LoVo (cell line): ENCODE results near the gene PPP1R14D.

Source experiments
- DNase-seq: peaks from one replicate; pipeline ENCODE4 v3.0.0-alpha.2; 2016; ENCODE audit warnings: low spot score

PPP1R14D gene

DNA sequence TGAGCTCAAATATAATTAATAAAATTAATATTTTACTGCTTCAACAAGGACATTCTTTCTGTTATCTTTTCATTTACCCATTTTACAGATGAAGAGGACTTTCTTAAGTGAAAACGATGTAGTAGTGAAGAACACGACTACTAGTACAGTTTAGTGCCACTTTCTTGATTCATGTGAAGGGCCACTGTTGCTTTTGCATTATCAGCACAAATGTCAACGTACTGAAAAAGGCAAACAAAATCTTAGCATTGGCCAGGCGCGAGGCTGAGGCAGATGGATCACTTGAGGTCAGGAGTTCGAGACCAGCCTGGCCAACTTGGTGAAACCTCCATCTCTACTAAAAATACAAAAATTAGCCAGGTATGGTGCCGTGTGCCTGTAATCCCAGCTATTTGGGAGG is 9.5 kb downstream of the PPP1R14D start:
- no peak for DNase-seq

DNA sequence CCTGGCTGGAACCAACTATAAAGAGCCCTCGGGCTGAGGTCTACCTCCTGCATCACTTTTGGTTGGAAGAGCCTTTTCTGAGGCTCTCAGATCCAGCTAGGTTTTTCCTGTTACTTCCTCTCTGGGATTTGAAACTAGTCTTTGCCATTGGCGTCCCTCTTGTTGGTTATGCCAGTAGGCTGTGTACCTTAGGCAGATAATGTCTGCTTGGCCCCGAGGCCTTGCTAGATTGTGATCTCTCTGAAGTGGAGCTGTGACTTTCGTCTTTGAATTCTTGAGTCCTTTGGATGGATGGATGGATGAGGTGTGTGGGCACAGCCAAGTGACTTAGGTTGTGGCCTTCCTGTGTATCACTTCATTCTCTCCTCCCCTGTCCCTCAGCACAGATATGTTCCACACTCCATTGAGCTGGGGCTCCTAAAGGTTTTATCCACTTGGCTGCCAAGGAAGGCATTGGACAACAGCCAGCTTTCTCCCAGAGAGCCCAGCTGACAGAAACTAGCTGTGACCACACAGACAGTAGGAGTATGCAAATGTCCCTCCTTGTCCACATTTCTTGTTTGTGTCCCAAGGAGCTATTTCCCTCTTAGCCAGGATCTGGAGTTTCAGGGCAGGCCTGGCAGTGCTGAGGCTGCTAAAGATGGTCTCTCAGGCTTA is 13.3 kb downstream of the PPP1R14D start:
- DNase-seq, result no peak

DNA sequence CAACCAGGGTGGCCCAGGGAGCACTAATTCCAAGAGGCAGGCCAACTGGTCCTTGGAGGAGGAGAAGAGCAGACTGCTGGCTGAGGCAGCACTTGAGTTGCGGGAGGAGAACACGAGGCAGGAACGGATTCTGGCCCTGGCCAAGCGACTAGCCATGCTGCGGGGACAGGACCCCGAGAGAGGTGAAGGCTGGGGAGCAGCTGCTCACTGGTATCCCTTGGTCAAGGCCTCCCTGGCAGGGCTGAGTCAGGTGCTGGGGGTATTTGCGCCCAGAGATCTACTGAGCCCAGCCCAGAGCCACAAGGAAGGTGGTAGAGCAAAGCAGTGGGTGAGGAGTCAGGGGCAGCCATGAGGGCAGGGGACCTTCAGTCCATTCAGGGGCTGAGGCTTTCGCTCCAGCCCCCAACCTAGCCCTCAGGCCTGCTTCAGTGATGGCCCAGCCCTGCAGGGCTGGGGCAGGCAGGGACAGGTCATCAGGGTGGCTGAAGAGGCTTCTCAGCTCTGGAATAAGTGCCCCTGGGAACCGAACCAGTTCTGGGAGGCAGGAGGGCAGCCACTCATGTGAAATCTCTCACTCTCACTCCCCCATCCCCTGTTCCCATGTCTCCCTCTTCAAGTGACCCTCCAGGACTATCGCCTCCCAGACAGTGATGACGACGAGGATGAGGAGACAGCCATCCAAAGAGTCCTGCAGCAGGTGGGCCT is 15.6 kb downstream of the PPP1R14D start:
- no peak for DNase-seq

DNA sequence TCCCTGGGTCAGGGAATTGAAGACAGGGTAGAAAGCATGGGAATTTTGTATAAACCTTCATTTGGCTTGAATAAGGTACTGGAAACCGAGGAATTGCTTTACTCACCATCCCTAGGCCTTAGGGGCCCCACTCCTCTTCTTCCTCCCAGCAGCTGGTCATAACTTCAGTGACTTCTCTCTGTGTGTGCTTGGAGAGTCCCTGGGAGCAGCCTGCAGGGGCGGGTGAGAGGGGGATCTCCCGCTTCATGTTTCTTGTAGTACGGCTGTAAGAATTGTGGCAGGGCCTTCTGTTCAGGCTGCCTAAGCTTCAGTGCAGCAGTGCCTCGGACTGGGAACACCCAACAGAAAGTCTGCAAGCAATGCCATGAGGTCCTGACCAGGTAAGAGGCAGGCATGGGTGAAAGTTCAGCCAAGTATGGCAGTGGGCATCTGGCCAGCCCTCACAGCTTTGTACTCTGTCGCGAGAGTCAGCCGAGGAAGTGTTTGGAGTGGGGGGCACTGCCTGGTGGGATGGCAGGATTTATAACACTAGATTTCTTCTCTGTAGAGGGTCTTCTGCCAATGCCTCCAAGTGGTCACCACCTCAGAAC is 19.6 kb downstream of the PPP1R14D start:
- DNase-seq, result no peak

DNA sequence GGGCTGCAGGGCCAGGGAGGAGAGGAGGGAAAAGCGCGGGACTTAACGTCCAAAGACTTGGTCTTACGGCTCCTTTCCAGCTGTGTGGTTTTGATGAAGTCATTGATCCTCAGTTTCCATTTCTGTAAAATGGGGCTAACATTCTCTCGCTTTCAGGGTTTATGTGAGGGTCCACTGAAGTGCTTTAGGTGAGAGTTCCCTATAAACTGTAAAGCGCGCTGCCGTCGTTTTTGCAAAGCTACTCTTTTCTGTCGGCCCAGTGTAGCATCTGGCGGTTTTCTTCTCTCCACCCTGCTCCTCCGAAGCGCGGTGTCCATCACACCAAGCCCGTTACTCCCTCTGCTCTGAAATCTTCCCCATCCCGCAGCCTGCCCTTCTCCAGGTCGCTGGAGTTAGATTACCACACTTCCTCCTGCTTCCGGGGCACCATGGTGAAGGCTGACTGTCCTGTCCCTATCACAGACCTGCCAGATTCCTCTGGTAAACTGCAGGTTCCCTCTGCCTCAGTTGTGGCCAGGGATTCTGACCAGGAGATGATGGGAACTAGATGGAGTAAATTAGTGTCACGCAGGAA is 20.5 kb downstream of the PPP1R14D start:
- DNase-seq, result no peak

DNA sequence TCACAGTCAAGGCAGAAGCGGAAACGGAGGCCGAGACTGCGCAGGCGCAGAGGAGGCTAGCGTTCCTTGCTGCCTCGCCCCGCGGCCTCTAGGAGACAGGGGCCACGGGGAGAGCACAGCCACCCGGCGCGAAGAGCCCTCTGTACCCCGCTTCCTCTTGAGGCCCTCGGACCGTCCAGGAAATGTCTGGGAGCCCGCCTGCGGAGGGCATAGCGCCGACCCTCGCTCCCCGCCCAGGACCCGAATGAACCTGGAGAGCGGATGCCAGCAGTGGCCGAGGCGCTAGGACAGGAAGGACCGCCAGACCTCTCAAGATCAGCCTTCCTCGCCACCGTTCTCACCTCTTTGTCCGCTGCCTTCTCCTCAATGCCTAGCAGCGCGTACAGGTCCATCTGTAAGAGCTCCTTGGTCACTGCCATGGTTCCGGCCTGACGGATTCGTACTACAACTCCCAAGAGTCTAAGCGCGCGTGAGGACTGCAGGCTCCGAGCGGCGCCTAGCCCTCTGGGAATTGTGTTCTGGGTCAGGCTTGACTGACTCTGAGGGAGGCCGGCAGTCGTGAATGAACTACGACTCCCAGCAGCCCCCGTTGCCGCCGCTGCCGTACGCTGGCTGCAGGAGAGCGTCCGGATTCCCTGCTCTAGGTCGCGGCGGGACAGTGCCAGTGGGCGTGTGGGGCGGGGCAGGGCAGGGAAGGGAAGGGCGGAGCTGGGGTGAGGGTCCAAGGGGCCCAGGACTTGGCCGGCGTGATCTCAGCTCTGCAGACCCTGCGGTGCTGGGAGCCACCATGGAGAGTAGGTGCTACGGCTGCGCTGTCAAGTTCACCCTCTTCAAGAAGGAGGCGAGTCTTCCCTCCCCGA is 21.2 kb downstream of the PPP1R14D start, which contains the start of the genes DNAJC17 and ZFYVE19:
DNAJC17 (minus strand) TSS at position 446 of the 860 bp plus-strand sequence; CDS start at position 419, 27 bp downstream.
ZFYVE19 (plus strand) TSS at position 62 of the 860 bp plus-strand sequence; CDS start at position 563, 501 bp downstream.
- DNase-seq, result peak; percentile 99

DNA sequence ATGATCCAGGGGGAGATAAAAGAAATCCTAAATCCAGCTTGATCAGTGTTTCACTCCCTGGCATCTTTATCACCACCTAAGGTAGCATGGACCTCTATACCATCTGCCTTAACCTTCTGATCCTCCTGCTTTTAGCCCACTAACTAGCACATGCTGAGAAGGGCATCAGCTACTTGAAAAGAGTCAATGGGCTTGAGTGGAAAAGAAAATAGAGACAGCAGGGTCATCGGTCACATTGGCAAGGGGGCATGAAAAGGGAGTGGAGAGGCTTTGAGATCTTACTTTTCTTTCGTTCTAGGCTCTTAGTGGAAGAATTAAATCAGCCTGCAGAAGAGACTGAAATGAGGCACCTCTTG is 21.9 kb downstream of the PPP1R14D start:
- DNase-seq, result no peak

DNA sequence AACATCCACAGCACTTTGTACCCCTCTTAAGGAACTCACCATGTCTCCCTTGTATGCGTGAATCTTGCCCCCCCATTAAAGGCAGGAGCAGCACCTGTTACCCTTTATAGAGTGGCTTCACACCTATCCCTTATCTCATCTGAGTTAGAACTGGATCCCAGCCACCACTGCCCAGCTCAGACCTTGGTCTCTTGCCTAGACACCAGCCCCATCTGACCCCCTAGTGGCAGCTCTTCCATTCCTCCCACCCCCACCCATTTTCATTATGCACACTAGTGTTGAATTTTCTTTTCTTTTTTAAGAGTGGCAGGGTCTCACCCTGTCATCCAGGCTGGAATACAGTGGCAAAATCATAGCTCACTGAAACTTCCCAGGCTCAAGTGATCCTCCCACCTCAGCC is 24.8 kb downstream of the PPP1R14D start:
- no peak for DNase-seq

DNA sequence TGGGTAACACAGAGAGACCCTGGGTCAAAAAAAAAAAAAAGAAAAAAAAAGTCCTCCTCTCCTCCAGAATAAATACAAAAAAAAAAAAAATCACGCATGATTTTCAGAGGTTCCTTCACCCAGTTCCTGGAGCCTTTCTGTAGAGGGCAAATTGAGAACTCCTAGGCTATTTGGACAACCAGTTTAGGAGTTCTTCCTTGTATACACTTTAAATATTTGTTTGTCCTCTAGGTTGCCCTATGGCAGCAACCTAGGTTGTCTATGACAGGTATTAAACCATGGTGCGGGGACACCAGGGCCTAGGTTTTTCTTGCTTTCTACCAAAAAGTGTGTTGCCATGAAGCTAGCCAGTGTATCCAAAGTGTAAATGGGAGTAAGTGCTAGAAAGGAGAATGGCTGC is 25.4 kb downstream of the PPP1R14D start:
- no peak for DNase-seq

DNA sequence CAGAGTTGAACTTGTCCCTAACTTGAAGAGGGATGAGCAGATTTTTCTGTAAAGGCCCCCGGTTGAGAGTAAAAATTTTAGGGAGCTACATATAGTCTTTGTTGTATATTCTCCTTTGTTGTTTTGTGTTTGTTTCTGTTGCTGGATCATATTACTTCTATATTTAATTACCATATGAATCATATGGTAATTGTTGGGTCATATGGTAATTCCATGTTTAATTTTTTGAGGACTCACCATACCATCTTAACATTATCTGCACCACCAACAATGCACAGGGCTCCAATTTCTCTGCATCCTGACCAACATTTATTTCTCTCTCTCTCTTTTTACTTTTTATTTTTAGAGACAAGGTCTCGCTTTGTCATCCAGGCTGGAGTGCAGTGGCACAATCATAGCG is 29.0 kb downstream of the PPP1R14D start:
- no peak for DNase-seq

DNA sequence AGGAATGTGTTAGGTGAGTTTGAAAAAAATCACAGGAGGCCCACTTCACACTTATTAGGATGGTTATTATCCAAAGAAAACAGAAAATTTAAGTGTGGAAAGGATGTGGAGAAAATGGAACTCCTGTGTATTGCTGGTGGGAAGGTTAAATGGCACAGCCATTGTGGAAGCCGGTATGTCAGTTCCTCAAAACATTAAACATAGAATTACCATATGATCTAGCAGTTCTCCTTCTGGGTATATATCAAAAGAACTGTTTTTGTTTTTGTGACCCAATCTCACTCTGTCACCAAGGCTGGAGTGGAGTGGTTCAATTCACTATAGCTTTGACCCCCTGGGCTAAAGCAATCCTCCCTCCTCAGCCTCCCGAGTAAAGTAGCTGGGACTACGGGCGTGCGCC is 32.0 kb downstream of the PPP1R14D start:
- DNase-seq, result no peak

DNA sequence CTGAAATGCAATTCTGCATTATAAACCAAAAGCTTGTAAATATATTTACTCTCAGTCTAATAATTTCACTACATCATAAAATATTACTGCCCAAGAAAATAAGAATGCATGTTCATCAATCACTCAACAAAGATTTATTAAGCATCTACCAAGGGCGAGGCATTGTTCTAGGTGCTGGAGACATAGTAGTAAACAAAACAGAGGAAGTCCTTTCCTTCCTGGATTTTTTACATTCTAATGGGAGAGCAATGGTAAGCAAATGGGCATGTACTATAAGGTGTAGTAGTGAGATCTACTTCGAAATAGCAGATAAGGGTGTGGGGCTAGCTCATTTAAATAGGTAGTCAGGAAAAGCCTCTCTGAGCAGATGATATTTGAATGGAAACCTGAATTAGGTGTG is 32.5 kb downstream of the PPP1R14D start:
- no peak for DNase-seq

DNA sequence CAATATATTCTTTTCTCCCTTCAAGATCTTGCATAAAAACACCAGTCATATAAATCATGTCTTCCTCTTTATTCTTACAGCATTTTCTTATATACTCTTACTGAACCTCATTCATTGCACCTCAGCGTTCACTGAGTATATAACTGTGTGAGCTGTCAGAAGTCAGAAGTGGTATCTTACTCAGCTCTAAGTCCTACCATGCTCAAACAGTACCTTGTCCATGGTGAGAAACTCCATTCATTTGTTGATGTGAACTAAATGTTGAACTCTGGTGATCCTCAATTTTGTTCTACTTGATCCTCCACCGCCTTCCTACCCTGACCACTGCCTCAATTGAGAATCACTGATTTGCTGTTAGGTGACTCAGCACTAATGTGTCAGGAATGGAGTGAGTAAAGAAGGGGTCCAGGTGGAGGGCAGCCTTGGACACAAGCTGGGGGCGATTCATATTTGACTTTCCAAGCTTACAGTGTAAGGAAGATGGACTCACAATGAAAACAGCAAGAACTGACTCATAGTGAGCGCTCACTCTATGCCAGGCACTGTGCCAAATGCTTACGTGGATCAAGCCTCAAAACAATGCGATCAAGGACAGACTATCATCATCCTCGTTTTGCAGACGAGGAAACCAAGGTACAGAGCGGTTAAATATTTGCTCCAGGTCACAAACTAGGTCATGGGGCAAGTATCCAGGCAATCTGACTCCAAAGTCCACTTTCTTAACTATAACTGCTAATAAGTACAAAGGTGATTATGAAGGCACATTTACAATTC is 35.1 kb downstream of the PPP1R14D start:
- peak; percentile 97 for DNase-seq

DNA sequence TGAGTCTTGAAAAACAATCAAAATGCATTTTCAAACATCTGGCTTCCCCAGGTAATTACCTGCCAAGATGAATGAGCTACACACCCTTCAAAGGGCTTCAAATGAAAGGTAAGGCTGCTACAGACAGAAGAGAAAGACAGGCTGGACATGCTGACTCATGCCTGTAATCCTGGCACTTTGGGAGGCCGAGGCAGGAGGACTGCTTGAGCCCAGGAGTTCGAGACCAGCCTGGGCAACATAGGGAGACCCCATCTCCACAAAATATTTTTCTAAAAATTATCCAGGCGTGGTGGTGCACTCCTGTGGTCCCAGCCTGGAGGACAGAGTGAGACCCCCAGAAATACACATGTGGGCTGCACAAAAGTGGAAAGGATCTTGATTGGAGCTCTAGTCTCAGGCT is 36.1 kb downstream of the PPP1R14D start:
- DNase-seq, result no peak

DNA sequence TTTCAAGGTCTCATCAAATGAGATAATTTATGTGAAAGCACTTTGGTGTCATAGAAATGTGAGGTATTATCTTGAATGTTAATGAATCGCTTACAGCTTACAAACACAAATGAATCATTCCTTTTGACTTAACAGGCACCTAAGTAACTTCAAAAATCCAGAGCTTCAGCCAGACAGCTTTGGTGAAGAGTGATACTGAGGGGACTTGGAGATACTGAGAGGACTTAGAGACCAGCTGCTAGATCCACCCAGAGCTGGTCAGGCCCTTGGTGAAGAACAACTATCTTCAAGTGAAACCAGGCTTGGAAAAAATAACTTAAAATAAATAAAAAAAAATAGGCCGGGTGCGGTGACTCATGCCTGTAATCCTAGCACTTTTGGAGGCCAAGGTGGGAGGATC is 37.8 kb downstream of the PPP1R14D start:
- no peak for DNase-seq

DNA sequence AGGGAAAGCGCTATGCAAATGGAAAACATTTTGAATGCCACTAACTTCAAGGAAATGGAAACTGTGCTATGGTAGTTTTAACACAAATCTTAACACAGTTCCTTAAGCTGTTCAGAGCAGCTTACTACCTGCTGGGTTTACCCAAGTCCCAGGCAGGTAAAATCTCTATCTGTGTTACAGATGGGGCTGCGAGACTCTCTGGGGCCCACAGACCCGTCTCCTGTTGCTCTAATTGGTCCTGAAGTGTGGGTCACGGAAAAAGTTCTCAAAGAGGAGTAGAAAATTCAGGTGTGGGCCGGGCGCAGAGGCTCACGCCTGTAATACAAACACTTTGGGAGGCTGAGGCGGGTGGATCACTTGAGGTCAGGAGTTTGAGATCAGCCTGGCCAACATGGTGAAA is 38.5 kb downstream of the PPP1R14D start:
- DNase-seq, result no peak

DNA sequence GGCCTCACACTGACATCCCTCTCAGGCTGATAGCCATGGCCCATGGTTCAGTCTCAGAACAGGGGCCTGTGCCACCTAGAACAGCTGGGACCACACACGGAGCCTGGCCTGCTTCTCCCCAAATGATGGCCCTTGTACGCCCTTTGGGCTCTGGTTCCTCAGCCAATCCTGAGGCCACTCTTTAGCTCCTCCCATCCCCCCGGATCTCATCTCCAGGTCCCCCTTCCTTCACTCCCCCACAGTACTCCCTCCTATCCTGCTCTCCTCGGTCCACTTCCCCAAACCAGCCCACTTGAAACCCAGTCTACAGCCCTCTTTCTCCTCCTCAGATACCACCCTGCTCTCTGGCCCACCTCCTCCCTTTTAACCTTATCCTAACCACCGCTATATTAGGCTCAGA is 39.4 kb downstream of the PPP1R14D start:
- no peak for DNase-seq

DNA sequence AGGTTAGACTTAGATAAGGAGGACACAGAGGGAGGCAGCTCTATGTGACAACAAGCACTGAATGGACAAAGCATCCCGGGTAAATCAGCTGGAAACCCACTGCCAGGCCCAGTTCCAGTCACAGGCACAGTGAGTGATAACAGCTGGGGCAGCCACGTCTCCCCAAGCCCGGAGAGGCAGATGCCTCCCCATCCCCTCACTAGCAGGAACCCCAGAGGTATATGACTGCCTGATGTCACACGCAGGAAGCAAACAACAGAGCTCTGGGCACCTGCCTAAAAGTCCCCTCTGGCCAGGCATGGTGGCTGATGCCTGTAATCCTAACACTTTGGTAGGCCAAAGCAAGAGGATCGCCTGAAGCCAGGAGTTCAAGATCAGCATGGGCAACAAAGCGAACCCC is 40.5 kb downstream of the PPP1R14D start:
- no peak for DNase-seq

DNA sequence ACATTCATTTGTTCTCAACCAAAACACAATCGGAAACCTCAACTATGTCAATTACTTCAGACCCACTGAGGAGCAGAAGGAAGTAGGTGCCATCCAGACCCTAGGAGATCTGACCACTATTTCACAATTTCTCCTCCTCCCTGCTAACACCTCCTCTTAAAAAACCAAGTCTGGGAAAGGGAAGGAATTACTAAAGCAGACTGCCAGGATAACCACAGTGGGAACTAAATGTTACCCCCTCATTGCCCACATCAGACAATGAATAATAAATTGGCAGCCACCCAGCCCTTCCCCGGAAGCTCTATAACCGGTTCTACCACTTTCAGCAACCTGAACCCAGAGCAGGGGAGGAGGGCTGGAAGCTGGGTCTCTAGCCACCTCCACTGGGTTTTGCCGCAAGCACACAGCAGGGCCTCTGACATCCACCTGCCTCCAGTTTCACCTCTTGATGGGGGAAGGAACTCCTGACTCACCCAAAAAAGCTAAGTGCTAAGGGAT is 41.1 kb downstream of the PPP1R14D start:
- peak; percentile 96 for DNase-seq

DNA sequence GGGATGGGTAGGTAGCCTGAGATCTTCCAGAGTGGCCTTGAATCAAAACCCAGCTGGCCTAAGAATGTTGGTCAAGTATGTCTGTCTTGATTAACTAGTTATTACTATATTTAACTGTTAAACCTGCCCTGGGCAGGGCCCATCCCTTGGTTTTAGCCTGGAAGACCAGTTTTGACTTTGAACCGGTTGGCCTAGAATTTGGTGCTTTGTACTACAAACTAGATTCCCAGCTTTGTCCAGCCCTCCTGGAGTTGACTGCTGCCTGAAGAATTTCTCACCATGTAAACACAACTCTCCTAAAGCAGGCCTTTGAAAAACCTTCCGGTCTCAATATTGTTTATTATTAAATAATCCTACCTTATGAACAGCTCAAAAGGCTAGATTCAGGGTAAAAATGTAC is 42.7 kb downstream of the PPP1R14D start:
- no peak for DNase-seq

DNA sequence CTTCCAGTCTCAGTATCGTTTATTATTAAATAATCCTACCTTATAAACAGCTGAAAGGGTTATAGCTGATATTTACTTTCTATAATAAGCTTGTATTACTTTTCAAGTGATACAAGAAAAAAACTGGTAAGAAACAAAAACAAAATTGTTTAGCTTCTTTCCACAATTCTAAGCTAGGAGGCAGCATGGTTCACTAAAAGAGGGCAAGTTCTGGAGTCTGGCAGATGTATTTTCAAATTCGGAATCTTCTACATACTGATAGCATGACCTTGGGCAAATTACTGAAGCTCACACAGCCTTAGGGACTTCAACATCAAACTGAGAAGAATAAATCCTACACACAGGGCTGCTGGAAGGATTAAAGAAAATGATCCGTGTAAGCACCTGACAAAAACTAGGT is 43.3 kb downstream of the PPP1R14D start:
- no peak for DNase-seq
